Activated naive CD4-positive, alpha-beta T cell treated with anti-CD3 and anti-CD28 coated beads for 36 hours (primary cell): ENCODE measurements around the gene ULK1. TPM values are rescaled to one million over a fixed set of nuclear protein-coding genes. Genes with fewer than 3 reads are reported as not detected.

Experiments
- CTCF ChIA-PET: fragments of 350-600 bp; sonication (Branson Sonifier 250); formaldehyde crosslinking; loops from one replicate; lab custom pipeline; 2021; ENCODE audit warnings: antibody characterized with exemption; lab: Charles Lee
- DNase-seq: peaks from one replicate; pipeline ENCODE4 v3.0.0-alpha.2; 2020
- H3K27ac Mint-ChIP-seq: one replicate; pipeline ENCODE4 v1.8.0; 2021; ENCODE audit warnings: mild to moderate bottlenecking, mixed read lengths
- H3K27me3 Mint-ChIP-seq: one replicate; pipeline ENCODE4 v1.8.0; 2021; ENCODE audit warnings: low read depth, mixed read lengths
- H3K36me3 Mint-ChIP-seq: one replicate; pipeline ENCODE4 v1.8.0; 2021; ENCODE audit warnings: low read depth, mixed read lengths
- H3K4me1 Mint-ChIP-seq: one replicate; pipeline ENCODE4 v1.8.0; 2021; ENCODE audit warnings: low read depth, mixed read lengths
- H3K4me3 Mint-ChIP-seq: one replicate; pipeline ENCODE4 v1.8.0; 2021; ENCODE audit warnings: mild to moderate bottlenecking, moderate library complexity, mixed read lengths
- H3K9me3 Mint-ChIP-seq: one replicate; pipeline ENCODE4 v1.8.0; 2021; ENCODE audit warnings: mixed read lengths
- intact Hi-C: fragments of 100-400 bp; cut with micrococcal nuclease; formaldehyde crosslinking; loops from one replicate; pipeline ENCODE4 v1.15.1; 2023
- total RNA-seq, 2 experiments: library from RNA; stranded (reverse); gene quantifications; one replicate each; pipeline ENCODE4 v1.2.3, GENCODE V29; 2021

The ULK1 gene
- total RNA-seq, 2 experiments from 2014 or later, result 13.6 to 15.6 TPM

DNA sequence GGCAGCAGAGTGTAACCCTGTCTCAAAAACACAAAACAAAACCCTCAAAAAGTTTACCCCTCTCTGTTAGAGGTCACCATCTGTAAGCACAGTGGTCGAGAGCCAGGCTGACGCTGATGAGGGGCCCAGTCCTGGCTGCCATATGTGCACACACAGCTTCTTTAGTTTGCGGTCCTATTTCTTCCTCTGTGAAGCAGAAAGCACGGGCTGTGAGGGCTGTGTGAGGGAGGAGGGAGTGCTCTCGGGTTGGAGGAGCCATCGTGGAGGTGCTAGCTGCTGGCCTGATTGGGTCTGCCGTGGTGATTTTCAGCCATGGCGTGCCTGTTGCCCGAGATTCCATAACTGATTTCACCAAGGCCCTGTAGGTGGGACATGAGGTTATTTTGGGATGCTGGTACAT is 3.5 kb downstream of the ULK1 start:
- Mint-ChIP-seq H3K9me3 (no peaks in the 10 kb centered on the region), H3K36me3 (no peaks in the 10 kb centered on the region), H3K27me3 (no peaks in the 10 kb centered on the region), H3K4me3 (no peak overlapping the region), H3K27ac (no peak overlapping the region), H3K4me1 (peaks cover 18% of the 10 kb centered on the region)
- CTCF ChIA-PET, result no interaction called here
- DNase-seq, result no peak
- intact Hi-C loops, result no loop called here

DNA sequence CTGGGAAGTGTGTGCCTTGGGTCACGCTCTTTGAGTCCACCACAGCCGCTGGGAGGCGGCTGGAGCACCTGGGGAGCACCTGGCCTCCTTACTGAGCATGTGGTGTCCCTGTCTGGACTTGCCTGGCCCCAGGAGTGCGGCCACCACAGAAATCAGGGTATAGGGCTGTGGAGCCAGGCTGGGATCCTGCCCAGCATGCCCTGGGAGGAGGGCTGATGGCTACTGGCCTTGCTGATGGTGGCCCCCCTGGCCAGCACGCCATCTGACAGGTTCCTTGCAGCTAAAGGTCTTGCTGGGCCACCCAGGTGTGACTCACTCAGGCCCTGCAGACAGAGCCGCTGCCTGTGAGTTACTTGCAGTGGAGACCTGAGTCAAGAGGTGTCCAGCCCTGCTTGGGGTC is 6.0 kb downstream of the ULK1 start:
- intact Hi-C loops, result no loop called here
- Mint-ChIP-seq H3K27me3 (no peaks in the 10 kb centered on the region), H3K27ac (no peak overlapping the region), H3K36me3 (no peaks in the 10 kb centered on the region), H3K4me3 (no peak overlapping the region), H3K9me3 (no peaks in the 10 kb centered on the region), H3K4me1 (peaks cover 20% of the 10 kb centered on the region)
- DNase-seq, result no peak
- CTCF ChIA-PET, result interaction anchor here (0.7 kb wide), 1 partner anchor 304 kb away, joined by 3 read pairs; no protein-coding TSS in a partner anchor

DNA sequence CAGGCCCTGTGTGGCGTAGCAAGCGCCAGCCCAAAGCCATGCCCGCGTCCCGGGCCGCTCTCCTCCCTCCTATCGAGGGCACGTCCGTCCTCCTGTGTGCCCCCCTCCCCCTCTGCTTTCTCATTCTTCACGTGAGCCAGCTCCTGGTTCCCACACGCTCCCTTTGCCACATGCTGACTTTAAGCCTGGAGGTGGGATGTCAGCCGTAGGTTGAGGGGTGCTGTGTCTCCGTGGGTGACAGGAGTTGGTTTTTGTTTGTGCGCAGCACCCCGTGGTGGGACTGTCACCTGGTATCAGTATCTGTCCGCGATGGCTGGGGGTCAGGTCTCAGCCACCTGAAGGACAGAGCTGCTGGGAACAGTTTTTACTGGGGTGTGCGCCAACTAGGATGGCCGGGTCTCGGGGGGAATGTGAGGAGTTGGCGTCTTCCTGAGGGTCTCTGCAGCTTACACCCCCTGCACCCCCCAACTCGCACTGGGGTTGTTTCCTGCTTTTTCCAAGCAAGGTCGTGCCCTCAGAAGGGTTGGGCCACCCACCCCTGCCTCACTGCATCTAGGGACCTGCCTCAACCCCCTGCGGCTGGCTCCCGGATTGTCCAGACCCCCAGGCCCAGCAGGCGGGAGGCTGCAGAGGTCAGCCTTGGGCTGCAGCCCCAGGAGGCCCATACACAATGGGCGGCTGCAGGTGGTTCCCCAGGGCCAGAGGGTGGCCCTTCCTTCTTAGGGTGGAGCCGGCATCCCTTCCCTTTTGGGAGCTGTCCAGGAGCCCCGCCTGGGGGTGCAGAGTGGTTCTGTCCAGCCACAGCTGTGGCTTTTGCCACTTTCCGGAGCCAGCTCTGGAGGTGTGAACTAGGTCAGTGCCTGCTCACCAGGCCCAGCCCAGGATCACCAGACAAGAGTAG is 7.3 kb downstream of the ULK1 start:
- no peaks in the 10 kb centered on the region for H3K27me3 Mint-ChIP-seq
- no peaks in the 10 kb centered on the region for H3K9me3 Mint-ChIP-seq
- no peak for DNase-seq
- no peaks in the 10 kb centered on the region for H3K36me3 Mint-ChIP-seq
- H3K4me3 Mint-ChIP-seq, result no peak overlapping the region
- H3K4me1 Mint-ChIP-seq, result peaks cover 16% of the 10 kb centered on the region
- CTCF ChIA-PET, result interaction anchor here (0.7 kb wide), 1 partner anchor 305 kb away, joined by 3 read pairs; no protein-coding TSS in a partner anchor
- H3K27ac Mint-ChIP-seq, result no peak overlapping the region
- intact Hi-C loops, result no loop called here

DNA sequence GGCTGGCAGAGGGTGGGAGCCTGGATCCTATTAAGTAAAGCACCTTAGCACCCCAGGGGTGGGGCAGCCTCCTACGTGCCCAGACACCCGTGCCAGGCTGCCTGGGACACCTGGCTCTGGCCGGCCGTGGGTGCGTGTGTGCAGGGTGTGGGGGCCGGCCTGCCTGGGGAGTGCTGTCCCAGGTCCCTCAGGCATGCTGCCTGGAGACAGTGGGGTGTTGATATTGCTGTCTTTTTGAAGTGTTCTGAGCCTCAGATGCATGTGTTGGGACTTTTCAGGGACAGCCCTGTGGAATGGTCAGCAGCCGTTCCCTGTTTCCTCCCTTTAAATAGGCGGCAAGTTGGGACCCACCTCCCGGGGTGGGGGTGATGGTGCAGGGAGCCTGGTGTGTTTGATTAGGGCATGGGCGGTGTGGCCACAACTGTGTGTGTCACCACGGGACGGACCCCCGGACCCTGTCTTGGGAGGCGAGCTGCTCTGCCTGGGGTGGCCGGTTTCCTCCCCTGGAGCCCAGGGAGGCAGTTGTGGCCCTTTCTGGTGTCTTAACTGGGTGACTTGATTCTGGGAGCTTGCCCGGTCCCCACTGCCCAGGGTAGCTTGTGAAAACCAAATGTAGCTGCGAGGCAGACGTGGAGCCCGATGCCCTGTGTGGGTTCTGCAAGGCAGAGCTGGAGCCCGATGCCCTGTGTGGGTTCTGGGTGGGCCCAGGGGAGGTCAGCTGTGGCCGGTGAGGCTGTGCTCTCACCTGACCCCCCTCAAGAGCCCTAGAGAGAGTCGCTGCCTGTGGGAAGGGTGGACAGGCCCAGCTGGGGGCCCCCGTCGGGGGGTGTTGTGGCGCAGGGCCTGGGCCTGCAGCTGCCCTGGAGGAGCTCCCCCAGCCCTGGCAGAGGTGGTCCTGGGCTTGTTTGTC is 8.2 kb downstream of the ULK1 start:
- no peak for DNase-seq
- H3K27me3 Mint-ChIP-seq, result no peaks in the 10 kb centered on the region
- intact Hi-C loops, result no loop called here
- no peak overlapping the region for H3K27ac Mint-ChIP-seq
- H3K4me3 Mint-ChIP-seq, result no peak overlapping the region
- CTCF ChIA-PET, result no interaction called here
- no peaks in the 10 kb centered on the region for H3K9me3 Mint-ChIP-seq
- peaks cover 13% of the 10 kb centered on the region for H3K4me1 Mint-ChIP-seq
- no peaks in the 10 kb centered on the region for H3K36me3 Mint-ChIP-seq

DNA sequence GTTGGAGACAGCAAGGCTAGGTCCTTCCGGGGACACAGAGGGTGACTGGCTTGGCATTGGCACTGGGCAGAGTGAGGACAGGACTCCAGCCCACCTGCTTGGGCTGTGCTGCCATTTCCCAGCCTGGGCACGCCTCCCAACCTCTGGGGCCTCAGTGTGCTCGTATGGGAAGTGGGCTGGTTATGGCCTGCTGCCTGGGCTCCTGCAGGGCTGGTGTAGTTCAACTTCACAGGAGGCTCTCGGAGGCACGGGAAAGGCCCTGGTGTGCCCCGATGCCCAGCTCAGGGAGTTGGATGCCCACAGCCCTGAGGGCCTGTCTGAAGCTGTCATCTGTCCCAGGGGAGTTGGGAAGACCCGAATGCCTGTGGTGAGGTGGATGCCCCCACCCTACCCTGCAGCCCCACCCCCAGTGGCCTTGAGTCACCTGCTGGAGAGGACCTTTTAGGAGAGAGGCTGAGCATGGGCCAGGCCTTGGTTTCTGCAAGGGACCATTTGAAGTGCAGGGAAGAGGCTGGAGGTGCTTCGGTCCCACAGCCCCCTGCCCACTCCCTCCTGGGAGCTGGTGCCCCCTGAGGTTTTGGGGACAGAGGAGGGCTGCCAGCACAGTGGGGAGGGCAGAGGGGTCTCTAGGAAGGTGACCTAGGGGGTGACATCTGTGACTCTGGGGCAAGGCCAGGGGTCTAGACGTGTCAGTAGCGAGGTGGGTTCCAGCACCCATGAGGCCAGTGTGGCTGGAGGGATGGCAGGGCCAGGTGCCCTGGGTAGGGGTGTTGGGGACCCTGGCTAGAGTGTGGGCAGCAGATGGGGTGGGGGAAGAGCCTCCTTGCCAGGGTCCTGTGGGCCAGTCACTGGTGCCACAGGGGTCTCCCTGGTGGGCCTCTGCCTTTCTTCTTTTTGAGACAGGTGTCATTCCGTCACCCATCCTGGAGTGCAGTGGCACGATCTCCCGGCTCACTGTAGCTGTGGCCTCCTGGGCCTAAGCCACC is 9.1 kb downstream of the ULK1 start:
- no peaks in the 10 kb centered on the region for H3K27me3 Mint-ChIP-seq
- CTCF ChIA-PET, result no interaction called here
- H3K4me3 Mint-ChIP-seq, result no peak overlapping the region
- DNase-seq, result no peak
- peaks cover 8% of the 10 kb centered on the region for H3K4me1 Mint-ChIP-seq
- H3K27ac Mint-ChIP-seq, result no peak overlapping the region
- intact Hi-C loops, result no loop called here
- H3K9me3 Mint-ChIP-seq, result no peaks in the 10 kb centered on the region
- H3K36me3 Mint-ChIP-seq, result no peaks in the 10 kb centered on the region

DNA sequence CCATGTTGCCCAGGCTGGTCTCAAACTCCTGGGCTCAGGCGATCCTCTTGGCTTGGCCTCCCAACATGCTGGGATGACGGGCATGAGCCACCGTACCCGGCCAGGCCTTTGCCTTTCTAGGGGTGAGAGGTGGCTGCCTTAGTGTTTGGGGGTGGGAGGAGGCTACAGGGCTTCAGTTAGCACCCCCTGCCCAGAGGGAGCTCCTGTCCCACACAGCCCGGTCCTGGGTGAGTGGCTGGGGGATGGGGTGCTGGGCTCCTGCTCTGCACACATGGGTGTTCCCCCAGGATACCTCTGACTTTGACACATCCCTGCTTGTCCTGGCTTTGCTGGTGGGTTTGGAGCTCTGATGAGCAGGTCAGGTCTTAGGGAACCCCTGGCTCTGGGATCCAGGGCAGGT is 9.9 kb downstream of the ULK1 start:
- DNase-seq, result no peak
- no peaks in the 10 kb centered on the region for H3K27me3 Mint-ChIP-seq
- intact Hi-C loops, result no loop called here
- no peaks in the 10 kb centered on the region for H3K9me3 Mint-ChIP-seq
- no peak overlapping the region for H3K27ac Mint-ChIP-seq
- CTCF ChIA-PET, result no interaction called here
- H3K4me1 Mint-ChIP-seq, result peaks cover 8% of the 10 kb centered on the region
- H3K4me3 Mint-ChIP-seq, result no peak overlapping the region
- H3K36me3 Mint-ChIP-seq, result no peaks in the 10 kb centered on the region

GRCh38 chr12:131905081-131905629 is 10.7 kb downstream of the ULK1 start:
- no peak overlapping the region for H3K27ac Mint-ChIP-seq
- no peaks in the 10 kb centered on the region for H3K36me3 Mint-ChIP-seq

GRCh38 chr12:131905630-131906091 is 11.2 kb downstream of the ULK1 start:
- no peak for DNase-seq
- no peak overlapping the region for H3K27ac Mint-ChIP-seq
- intact Hi-C loops, result no loop called here
- CTCF ChIA-PET, result interaction anchor here (0.7 kb wide), 1 partner anchor 536 kb away, joined by 5 read pairs; no protein-coding TSS in a partner anchor
- H3K4me3 Mint-ChIP-seq, result no peak overlapping the region
- no peaks in the 10 kb centered on the region for H3K9me3 Mint-ChIP-seq
- peaks cover 6% of the 10 kb centered on the region for H3K4me1 Mint-ChIP-seq
- H3K36me3 Mint-ChIP-seq, result no peaks in the 10 kb centered on the region
- no peaks in the 10 kb centered on the region for H3K27me3 Mint-ChIP-seq

More at GRCh38 chr12:131905081-131905629, 10.7 kb downstream of the ULK1 start:
- no peak overlapping the region for H3K4me3 Mint-ChIP-seq
- DNase-seq, result no peak
- H3K9me3 Mint-ChIP-seq, result no peaks in the 10 kb centered on the region
- intact Hi-C loops, result no loop called here
- no peaks in the 10 kb centered on the region for H3K27me3 Mint-ChIP-seq
- CTCF ChIA-PET, result interaction anchor here (0.7 kb wide), 1 partner anchor 535 kb away, joined by 5 read pairs; no protein-coding TSS in a partner anchor
- peaks cover 7% of the 10 kb centered on the region for H3K4me1 Mint-ChIP-seq

GRCh38 chr12:131907379-131908091 is 13.1 kb downstream of the ULK1 start:
- Mint-ChIP-seq H3K4me3 (no peak overlapping the region), H3K27ac (no peak overlapping the region), H3K27me3 (no peaks in the 10 kb centered on the region), H3K9me3 (no peaks in the 10 kb centered on the region), H3K4me1 (peaks cover 6% of the 10 kb centered on the region), H3K36me3 (no peaks in the 10 kb centered on the region)
- intact Hi-C loops, result no loop called here
- no peak for DNase-seq
- CTCF ChIA-PET, result no interaction called here

GRCh38 chr12:131908092-131909080 is 14.0 kb downstream of the ULK1 start:
- H3K4me1 Mint-ChIP-seq, result peaks cover 6% of the 10 kb centered on the region
- no peak overlapping the region for H3K27ac Mint-ChIP-seq
- no peaks in the 10 kb centered on the region for H3K27me3 Mint-ChIP-seq
- intact Hi-C loops, result no loop called here
- DNase-seq, result no peak
- H3K9me3 Mint-ChIP-seq, result no peaks in the 10 kb centered on the region
- H3K36me3 Mint-ChIP-seq, result no peaks in the 10 kb centered on the region
- CTCF ChIA-PET, result no interaction called here
- H3K4me3 Mint-ChIP-seq, result no peak overlapping the region
